GM21576 (cell line): ENCODE measurements around the gene SREBF1.

Experiments
- ATAC-seq: cut with Tn5 transposase; IDR thresholded peaks from one replicate; pipeline ENCODE4 v1.9.1; 2021; ENCODE audit warnings: mild to moderate bottlenecking, moderate library complexity; ENCODE audit not compliant: unreplicated experiment

Gene SREBF1

DNA sequence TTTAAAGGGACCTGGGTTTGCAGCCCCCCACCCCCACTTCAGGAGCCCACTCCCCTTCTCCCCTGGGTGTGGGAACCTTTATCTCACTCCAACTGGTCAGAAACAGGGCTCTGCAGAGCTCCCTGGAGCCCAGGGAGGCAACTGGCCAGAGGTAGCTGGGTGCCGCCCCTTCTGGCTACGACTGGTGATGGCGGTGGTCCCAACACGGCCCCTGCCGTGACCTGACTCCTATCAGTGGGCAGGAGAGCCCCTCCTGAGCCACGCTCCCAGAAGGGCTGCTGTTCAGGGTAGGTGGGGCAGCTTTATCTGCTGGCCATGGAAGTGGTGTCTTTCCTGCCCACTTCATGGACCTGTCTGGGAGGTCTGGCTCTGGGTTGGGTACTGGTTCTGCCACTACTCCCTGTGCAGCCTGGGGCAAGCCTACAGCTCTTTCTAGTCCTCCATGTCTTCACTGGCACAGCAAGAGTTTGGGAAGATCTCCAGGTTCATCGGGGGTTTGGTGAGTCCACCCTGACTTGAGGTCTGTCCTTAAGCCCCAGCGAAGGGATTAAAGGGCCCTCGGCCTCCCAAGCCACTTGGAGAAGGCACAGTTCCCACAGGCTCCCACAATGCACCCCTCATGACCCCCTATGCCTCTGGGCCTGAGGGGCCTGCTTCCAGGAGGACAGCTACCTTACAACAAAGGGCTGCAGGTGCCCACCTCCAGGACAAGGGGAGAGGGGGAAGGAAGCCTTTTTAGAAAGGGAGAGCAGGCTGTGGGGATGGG is 5.5 kb upstream of the SREBF1 start:
- ATAC-seq, result no peak

DNA sequence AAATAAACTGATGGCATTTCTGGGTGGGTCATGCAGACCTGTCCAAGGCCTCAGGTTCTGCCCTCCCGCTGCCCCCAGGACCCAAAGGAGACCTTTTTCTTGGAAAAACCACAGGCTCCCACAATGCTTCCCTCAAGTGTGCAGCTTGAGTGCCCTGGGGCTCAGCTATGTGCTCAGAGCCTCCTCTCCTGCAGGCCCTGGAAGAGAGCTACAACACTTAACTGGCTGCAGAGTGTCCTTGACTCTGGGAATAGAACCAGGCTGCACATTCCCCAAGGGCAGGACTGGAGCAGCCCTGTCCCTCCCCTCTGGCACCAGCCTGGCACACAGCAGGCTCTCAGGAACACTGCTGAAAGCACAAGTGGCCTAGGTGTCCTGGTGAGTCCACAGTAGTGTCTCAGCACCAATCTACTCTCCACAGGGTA is 4.8 kb upstream of the SREBF1 start:
- ATAC-seq, result no peak

DNA sequence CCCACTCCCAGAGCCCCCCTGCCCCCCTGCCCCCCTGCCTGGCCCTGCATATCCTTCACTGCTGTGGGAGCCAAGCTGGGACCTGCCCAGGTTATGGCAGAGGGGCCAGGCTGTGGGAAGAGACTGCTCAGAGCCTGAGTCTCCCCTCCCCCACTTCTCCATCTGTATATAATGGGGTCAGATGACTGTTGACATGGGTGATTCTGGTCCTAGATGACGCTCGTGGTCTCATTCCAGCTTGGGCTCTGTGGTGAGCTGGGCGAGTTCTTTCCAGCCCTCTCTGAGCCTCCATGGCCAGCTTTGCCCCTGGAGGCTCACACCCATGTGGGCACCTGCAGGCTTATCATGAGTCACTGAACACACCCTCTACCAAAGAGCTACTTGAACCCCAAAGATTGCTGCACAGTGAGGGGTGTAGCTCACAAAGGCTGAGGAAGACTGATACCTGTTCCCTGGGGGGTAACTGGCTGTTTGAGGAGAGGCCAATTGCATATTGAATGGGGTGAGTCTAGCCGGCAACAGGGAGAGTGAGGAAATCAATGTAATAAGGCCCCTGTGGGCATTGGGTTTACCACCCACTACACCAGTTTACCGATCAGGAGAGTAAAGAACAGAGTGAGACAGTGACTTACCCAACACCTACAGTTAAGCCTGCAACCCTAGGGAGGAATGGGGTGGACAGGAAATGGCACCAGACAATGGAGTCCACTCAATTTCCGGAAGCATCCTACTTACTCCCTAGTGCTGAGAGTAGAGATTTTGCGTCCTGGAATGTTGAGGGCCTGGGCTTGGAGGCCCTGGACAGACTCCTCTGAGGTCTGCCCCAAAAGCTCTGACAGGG is 4.2 kb upstream of the SREBF1 start:
- no peak for ATAC-seq

DNA sequence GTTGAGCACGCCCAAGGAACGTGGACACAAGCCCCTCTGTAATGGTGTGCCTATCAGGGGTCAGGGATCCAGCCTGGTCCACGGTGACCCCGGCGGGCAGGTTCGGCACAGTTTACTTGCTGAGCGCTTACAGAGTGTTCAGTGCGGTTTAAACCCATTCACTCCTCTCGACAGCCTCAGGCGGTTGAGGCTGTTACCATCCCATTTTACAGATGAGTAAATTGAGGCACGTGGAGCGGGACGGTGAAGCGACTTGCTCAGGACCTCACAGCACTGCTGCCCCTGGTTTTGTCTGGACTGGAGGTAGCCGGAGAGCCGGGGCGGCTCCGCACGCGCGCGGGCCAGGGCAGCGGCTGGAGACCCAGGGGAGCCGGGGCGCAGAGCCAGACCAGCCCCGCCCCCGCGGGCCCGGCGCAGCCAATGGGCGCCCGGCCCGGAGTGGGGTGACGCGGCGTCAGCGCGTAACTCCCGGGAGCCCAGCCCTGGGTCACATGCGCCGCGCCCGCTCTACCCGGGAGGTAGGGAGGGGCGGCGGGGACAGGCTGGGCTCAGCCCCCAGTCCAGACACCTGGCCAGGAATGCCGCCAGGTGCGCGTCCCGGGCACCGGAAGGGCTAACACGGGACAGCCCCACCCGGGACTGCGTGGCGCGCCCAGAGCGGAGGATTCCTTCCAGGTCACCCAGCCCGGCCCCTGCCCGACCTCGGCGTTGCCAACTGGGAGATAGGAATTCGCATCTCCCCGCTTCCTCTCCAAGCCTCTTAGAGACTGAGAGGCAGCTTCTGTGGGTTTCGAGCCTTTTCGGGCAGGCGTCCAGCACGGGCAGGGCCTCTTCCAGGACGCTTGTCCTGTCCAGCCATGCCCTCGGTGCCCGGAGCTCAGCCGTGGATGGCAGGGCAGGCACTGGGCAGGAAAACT is 3.3 kb upstream of the SREBF1 start:
- ATAC-seq, result peak; percentile 49

DNA sequence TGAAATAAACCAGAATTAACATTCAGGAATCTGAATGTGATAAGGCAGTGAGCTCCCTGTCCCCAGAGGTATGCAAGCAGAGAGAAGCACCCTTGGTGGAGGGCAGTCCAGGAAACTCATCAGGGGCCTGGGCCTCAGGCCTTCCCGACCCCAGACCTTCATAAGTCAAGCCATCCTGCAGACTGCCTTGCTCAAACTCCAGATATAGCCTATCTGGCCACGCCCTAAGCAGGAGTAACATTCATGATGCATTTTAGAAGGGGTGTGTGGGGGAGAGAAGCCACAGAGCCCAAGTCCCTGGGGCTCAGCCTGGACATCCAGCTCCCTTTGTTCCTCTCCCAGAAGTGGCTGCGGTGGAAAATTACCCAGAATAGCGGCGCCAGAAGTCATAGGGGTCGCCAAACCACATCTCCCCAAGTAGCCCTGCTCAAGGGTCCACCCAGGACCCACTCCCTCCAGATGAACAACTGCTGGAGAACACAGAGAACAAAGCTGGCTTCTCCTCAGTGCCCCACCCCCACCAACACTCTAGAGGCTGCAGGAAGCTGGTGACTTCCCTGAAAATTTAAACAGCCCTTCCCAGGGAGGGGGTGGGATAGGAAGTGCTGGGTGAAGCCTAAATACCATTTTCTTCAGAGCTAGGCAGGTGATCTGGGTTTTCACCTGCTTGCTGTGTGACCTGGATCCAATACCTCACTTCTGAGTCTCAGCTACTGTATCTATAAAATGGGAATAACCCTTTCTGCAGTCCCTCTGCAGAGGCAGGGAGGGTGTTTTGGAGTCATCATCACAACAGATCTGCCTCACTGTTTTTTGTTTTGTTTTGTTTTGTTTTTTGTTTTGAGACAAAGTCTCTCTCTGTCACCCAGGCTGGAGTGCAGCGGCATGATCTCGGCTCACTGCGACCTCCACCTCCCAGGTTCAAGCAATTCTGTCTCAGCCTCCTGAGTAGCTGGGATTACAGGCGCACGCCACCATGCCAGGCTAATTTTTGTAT is 1.5 kb upstream of the SREBF1 start:
- no peak for ATAC-seq

DNA sequence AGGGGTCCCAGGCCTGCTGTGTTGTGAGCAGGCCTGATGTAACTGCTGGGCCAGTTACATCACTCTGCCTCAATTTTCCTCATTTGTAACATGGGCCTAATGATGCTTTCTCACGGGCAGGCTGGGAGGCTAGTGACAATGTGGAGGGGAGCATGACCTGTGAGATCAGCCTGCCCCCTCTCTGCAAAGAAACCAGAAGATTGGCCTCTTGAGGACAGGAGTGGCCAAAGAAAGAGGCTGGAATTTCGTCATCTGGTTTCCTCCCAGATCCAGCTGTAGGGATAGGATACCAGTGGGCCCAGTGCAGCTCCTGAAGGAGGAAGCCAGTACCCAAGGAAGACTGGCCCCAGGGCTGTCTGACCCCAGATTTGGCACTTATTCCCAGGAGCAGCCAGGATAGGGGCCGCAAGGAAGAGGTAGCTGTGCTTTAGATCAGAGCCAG is 615 bp upstream of the SREBF1 start:
- ATAC-seq, result no peak

DNA sequence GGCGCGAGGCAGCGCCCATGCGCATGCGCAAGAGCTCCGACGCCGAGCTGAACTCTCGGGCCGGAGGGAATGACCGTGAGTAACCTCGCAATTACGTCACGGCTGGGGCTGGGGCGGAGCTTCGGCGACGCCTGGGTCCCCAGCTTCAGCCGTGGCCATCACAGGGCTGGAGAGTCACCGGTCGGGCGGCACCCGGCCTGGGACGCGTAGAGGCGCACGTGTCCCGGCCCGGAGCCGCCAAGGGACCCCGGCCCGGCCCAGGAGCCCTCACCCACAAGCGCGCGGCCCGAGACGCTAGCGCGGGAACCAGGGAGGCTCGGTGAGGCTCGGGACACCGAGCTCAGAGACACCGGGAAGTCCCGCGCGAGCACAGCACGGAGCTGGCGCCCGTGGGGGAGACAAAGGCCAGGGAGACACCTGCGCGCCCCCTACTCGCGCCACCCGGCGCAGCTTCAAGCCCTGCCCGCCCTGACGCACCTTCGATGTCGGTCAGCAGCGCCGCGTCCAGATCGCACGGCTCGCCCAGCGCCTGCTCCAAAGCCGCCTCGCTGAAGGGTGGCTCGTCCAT is 452 bp downstream of the SREBF1 start:
- peak; percentile 53 for ATAC-seq

DNA sequence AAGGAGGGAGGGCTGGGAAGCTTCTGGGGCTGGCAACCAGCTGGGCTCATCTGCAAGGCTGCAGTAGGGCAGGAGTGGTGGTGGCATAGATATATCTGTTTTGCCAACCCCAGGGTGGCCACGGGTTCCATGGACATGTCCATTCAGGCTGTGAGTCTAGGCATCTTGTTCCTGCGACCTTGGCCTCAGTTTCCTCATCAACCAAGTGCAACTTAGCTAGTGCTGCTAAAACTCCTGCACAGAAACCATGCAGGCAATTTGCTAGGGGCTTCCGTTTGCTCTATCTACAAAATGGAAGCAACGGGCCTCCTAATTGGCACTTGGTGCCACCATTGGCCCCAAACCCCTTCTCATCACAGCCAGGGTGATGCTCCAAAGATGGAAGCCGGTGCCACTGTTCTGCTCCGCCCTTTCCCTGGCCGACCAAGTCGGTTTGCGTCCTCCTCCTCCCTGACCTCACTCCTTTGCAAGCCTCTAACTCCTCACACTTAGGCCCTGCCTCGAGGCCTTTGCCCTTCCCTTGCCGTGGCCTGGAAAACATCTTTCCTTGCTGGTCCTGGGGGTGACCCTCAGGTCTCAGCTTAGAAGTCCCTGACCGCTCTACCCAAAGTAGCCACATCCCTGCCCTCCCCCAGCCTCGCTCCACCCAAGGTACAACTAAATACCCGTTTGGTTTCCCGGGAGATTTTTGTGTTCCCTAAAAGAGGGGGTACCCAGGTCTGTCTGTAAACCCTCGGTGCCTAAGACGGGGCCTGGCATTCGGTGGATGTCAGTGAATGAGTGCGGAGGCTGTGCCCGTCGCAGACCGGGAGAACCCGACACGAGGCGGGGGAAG is 1.2 kb downstream of the SREBF1 start:
- no peak for ATAC-seq

DNA sequence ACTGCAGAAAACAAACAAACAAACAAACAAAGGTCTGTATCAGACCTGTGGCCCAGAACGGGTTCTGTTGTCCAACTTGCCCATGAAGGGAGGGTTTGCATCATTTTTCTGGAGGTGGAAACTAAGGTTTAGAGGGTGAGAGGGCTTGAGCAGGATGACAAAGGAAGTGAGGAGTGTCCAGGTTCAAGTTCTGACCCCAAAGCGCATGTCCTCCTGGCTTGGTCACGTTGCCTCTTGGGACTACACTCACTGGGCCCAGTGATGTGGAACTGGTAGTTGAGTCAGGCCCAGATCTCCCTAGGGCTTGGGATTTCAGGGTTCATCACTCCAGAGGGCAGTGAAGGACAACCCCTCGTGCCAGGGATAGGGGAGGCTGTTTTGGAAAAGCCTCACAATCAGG is 1.8 kb downstream of the SREBF1 start:
- ATAC-seq, result no peak

DNA sequence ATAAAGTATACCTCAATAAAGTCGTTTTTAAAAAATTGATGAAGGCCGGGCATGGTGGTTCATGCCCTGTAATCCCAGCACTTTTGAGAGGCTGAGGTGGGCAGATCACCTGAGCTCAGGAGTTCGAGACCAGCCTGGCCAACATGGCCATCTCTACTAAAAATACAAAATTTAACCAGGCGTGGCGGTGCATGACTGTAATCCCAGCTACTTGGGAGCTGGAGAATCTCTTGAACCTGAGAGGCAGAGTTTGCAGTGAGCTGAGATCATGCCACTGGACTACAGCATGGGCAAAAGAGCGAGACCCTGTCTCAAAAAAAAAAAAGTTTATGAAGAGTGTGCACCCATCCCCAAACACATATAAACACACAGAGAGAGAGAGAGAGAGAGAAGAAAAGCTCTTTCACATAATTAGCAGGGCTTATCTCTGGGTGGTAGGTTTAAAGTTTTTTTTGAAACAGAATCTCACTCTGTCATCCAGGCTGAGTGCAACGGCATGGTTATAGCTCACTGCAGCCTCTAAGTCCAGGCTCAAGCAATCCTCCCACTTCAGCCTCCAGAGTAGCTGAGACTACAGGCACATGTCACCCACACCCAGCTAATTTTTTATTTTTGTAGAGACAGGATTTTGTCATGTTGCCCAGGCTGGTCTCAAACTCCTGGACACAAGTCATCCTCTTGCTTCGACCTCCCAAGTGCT is 3.0 kb downstream of the SREBF1 start:
- ATAC-seq, result no peak

DNA sequence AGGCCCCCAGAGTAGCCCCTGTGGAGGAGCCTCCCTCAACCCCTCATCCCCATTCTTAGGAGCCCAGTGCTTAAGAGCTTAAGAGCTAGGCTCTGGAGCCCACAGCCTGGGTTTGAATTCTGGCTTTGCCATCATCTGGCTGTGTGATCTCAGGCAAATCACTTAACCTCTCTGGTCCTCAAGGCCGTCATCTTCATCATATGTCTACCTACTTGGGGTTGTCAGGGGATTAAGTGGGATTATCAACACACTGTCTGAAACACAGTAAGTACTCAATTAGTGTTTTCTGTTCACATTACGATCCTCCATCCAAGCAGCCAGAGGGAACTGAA is 4.8 kb downstream of the SREBF1 start:
- no peak for ATAC-seq

DNA sequence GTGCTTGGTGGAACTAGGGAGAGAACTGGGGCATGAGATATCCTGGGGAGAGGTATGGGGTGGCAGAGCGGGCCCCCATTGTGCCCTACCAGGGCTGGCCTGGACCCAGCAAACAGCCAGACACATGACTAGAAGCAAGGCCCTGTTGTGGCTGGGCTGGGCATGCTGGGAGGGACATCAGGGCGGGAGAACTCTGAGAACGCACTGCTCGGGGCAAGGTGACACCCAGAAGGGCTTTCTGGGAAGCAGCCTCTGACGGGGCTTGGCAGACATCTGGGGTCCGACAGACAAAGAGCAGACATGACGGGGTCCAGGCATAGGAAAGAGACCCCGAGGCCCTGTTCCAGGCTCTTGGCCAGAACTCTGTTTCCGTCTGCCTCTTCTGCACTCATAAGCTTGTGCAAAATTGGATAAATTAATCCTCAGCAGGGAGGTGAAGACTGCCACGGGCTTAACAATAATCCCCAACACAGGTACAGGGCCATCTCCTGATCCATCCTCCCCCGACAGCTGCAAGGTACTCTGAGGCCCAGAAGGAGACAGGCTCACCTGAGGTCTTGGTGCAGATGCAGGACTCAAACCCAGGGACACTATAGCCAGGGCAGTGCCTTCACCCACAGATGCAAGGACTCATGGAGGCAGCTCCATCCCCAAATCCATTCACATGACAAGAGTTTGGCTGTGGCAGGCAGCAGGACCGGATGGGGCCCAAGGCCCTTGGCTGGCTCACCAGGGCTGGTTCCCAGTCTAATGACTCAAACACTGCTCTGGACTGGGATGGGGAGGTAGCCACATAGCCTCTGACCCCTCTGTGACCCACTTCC is 5.4 kb downstream of the SREBF1 start:
- ATAC-seq, result no peak

DNA sequence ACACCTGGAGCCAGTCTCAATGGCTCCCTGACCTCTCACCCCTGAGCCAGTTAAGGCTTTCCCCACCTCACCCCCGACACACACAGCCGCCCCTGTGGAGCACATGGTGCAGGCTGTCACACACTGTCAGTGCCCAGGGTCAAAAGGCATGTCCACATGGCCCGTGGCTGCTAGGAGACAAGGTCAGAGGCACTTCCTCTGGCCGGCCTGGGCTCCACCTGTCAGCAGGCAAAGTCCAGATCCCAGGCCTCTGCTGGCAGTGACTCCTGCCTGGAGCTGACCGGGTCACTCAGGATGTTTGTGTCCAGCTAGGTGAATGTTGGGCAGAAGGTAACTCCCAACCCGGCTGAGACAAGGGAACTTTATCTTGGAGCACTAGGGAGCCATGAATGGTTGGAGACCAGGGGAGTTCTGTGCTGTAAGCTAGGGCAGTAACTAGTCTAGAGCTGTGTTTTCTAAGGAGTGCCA is 6.0 kb downstream of the SREBF1 start:
- ATAC-seq, result no peak

DNA sequence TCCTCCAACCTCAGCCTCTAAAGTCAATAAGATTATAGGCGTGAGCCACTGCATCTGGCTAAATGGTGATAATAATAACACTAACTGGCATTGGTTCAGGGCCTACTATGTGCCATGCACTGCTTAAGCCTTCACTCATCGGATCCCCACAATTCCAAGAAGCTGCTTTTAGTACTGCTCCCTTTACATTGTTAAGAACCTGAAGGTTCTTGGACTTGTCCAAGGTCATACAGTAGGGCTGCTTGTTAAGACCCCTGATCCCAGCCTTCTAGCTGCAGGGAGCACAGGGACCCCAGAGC is 6.6 kb downstream of the SREBF1 start:
- ATAC-seq, result no peak

DNA sequence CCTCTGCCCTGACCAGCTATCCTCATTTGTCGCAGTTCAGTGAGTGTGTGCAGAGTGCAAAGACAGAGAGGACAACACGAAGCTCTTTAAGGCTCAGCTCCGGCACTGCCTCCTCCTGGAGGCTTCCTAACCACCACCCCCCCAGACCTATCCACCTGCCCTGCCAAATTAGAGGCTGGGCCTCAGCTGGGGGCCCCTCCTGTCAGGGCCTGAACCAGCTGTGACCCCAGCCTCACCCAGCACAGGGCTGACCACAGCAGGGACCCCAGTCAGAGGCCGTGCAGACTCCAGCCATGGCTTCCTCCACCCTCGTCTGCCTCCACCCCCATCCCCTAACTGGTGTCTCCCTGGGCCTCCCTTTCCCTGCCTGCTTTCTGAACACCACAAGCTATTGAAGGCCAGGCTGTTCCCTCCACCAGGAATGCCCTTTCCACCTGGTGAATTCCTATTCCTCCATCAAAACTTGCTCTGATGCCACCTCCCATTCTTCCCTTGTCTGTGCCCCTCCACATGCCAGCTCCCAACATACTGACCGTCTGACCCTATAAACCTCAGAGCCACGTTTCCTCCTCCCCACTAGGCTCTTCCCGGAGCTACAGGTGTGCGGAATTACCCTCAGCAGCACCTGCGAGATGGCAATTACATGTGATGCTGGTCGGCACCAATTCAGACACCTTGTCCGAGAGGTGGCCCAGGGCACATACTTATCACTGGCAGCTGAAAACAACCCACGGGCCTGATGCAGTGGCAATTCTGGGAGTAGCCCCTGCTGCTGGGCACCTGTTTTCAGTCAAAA is 8.8 kb downstream of the SREBF1 start:
- no peak for ATAC-seq

DNA sequence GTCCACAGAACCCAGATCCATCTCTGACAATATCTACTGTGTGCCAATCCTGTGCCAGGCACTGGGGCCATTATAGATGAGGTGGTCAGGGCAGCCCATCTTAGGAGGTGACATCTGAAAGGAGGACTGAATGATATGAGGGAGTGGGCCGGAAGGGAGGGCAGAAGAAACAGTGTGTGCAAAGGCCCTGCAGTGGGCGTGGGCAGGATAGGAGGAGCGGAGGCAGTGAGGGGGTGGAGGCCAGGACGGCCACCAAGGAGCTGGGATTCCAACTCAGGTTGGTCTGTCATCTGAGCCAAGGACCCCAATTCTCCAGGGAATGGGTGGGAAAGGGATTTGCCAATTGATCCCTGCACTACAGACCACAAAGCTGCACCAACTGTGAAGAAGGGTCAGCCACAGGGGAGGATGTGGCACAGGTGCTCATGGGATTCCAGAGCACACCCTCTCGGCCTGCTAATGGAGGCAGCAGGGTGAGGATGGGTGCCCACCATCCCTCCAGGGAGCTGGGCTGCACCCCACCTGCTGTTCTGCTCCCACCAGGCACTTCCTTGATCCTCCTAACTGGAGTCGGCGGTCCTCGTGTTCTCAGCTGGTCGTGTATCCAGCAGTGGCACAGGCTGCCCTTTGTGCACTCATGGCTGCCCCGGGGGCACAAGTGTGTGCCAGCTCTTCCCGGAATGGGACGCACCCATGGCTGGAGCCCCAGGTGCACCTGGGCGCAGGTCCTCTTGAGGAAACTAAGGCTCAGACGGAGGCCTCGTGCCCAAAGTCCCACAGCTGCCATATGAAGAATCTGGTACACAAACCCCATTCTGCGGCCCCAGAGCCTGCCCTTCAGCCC is 9.6 kb downstream of the SREBF1 start:
- ATAC-seq, result no peak
